HUES6 (cell line): ENCODE measurements around the gene CCNL2.

Source experiments
- H3K27ac ChIP-seq: 2 replicates; pipeline ENCODE4 v1.7.0; 2013; ENCODE audit warnings: low read depth, mild to moderate bottlenecking, low read length, inconsistent platforms
- H3K27me3 ChIP-seq: 2 replicates; pipeline ENCODE4 v1.6.1; 2013; ENCODE audit warnings: low read length; ENCODE audit not compliant: control insufficient read depth, insufficient read depth
- H3K36me3 ChIP-seq: 2 replicates; pipeline ENCODE4 v1.6.1; 2013; ENCODE audit warnings: low read length; ENCODE audit not compliant: control insufficient read depth, insufficient read depth
- H3K4me1 ChIP-seq: 2 replicates; pipeline ENCODE4 v1.6.1; 2013; ENCODE audit warnings: low read length; ENCODE audit not compliant: control insufficient read depth, insufficient read depth
- H3K4me3 ChIP-seq: 2 replicates; pipeline ENCODE4 v1.5.1; 2013; ENCODE audit warnings: low read depth, low read length
- H3K9ac ChIP-seq: one replicate; pipeline ENCODE4 v1.6.1; 2013; ENCODE audit warnings: mild to moderate bottlenecking, low read length
- H3K9me3 ChIP-seq: 2 replicates; pipeline ENCODE4 v1.6.1; 2013; ENCODE audit warnings: low read depth, low read length; ENCODE audit not compliant: control insufficient read depth, insufficient read depth

Gene CCNL2

DNA sequence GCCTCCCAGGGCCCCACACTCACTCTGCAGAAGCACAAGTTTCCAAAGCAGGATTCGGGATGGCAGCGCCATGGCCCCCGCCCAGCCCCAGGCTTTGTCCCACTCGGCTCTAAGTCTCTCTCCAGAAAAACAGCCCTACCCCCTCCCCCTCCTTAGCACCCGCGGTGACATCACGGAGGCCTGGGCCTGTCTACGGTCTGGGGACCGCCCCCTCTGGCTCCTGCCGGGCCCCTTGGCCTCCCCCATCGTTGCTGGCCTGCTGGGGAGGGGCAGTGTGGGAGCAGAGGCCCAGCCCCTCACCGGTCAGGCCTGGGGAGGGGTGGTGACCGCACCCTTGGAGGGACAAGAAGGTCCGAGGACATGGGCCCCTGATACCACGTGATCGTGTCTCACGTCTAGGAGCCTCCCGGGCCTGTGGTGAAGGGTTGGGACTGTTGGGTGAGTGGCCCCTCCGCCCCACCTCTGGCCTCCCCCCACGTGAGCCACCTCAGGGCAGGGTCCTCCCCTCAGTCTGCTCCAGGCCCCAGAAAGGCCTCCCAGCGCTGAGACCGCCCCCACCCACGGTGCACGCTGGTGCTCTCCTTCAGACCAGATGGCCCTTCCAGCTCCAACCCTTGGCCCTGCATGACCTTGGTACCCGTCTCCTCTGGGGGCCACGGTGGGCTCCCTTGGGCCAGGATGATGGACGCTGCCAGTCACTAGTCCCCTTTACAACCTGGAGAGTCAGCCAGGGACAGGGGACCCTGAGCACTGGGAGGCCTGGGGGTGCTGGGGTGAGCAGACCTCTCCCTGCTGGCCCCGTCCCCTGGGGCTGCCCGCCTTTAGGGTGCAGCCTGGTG is 40.5 kb downstream of the CCNL2 start, which contains the start of gene MXRA8:
MXRA8 (minus strand) TSS at position 123 of the 839 bp plus-strand sequence; CDS start at position 72, 51 bp downstream.
- Histone ChIP-seq H3K27ac (peak within 1 kb of the TSS; percentile 85; the same call in 1 of the 2 replicates), H3K4me1 (peaks cover 60% of the 10 kb centered on the region), H3K9me3 (no peaks in the 10 kb centered on the region), H3K9ac (peak within 1 kb of the TSS; percentile 59), H3K36me3 (no peaks in the 10 kb centered on the region), H3K4me3 (peak within 1 kb of the TSS; percentile 37), H3K27me3 (peaks cover 18% of the 10 kb centered on the region)

DNA sequence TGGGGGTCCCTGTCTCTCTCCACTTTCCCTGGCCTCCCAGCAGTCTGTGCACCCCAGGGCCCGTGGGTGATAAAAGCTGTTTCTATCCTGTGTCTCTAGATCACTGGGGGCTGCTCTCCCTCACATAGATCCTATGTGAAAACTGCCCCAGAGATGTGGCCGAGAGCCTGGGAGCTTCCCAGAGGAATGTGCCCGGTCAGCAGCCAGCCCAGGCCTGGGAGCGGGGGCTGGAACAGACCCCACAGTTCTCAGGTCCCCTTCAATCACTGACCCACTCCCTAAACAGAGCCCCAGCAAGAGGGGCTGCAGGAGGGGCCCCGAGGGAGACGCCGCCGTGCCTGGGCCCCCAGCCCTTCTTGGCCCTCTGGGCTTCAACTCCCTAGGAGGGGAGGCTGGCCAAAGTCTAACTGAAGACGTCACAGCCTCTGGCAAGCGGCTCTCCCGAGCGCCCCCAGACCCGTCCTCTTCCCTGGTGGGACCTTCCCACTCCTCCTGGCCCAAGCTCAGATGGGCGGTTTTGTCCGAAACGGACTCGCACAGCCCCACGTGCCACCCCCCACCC is 41.2 kb downstream of the CCNL2 start:
- H3K27ac ChIP-seq, result peak overlapping the region; percentile 85; the same call in 1 of the 2 replicates
- H3K4me3 ChIP-seq, result peak overlapping the region; percentile 37
- no peaks in the 10 kb centered on the region for H3K9me3 ChIP-seq
- H3K9ac ChIP-seq, result peak overlapping the region; percentile 59
- H3K27me3 ChIP-seq, result peaks cover 26% of the 10 kb centered on the region
- peaks cover 66% of the 10 kb centered on the region for H3K4me1 ChIP-seq
- no peaks in the 10 kb centered on the region for H3K36me3 ChIP-seq

DNA sequence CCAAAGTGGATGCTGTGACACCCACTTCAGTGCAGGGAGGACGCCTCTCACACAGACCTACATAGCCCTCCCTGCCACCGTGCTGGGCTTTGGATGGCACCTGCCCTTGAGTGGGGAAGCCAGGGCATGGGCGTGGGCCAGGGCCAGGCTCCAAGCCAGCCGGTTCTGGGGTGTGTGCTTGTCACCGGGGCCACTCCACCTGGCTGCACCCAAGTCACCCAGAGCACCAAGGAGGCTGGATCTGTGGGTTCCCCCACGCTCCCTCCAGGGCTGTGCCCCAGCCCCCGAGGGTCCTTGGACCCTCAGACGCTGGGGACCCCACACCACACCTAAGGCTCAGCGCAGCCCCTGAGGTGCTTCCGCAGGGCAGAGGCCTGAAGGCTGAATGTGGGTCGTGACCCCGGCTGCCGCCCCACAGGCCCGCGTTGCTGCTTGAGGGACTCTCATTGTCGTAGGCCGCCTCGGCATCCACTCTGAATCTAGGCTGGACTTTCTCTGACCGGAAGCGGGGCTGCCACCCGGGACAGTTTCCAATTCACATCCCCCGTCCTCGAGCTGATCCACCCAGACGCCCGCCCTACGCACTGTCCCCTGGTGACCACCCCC is 42.2 kb downstream of the CCNL2 start:
- H3K27me3 ChIP-seq, result peaks cover 31% of the 10 kb centered on the region
- H3K27ac ChIP-seq, result no peak overlapping the region
- no peaks in the 10 kb centered on the region for H3K9me3 ChIP-seq
- H3K4me3 ChIP-seq, result no peak overlapping the region
- peaks cover 70% of the 10 kb centered on the region for H3K4me1 ChIP-seq
- H3K9ac ChIP-seq, result no peak overlapping the region
- no peaks in the 10 kb centered on the region for H3K36me3 ChIP-seq

DNA sequence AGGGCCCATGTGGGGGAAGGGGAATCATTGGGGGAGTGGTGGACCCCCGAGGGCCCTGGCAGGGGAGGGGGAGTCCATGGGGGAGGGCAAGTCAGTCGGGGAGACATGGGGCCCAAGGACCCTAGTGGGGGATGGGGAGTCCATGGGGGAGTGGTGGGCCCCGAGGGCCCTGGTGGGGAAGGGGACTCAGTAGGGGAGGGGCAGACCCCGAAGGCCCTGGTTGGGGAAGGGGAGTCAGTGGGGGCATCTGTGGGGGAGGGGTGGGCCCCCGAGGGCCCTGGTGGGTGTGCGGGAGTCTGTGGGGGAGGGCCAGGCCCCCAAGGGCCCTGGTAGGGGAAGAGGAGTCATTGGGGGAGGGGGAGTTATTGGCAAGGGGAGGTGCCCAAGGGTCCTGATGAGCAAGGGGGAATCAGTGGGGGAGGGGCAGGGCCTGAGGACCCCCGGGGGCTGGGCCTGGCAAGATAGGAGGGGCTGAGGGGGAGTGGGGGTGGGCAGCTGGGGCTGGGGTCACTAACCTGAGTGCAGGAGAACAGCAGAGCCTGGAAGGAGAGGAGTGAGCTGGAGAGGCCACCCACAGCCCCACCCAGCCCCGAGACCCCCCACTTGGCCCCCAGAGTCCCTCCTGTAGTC is 42.9 kb downstream of the CCNL2 start:
- Histone ChIP-seq H3K27me3 (peaks cover 31% of the 10 kb centered on the region), H3K9ac (no peak overlapping the region), H3K9me3 (no peaks in the 10 kb centered on the region), H3K36me3 (no peaks in the 10 kb centered on the region), H3K4me3 (no peak overlapping the region), H3K4me1 (peaks cover 71% of the 10 kb centered on the region), H3K27ac (no peak overlapping the region)

DNA sequence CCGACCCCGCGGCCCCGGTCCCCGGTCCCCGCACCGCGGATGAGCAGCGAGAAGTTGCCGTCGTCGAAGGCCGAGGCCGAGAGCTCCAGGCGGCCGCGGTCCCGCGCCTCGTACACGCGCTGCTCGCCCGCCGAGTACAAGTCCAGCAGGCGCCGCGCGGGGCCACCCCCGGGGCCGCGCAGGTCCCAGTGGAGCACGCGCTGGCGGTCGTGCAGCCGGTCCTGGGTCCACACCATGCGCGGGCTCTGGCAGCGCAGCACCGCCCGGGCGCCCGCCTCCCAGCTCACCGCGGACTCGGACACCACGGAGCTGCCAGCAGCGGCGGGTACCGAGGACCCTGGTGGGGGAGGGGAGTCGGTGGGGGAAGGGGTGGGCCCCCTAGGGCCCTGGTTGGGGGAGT is 43.7 kb downstream of the CCNL2 start:
- Histone ChIP-seq H3K9ac (no peak overlapping the region), H3K4me1 (peaks cover 64% of the 10 kb centered on the region), H3K36me3 (no peaks in the 10 kb centered on the region), H3K27me3 (peaks cover 31% of the 10 kb centered on the region), H3K4me3 (peak overlapping the region; percentile 46; the same call in 1 of the 2 replicates), H3K27ac (no peak overlapping the region), H3K9me3 (no peaks in the 10 kb centered on the region)

DNA sequence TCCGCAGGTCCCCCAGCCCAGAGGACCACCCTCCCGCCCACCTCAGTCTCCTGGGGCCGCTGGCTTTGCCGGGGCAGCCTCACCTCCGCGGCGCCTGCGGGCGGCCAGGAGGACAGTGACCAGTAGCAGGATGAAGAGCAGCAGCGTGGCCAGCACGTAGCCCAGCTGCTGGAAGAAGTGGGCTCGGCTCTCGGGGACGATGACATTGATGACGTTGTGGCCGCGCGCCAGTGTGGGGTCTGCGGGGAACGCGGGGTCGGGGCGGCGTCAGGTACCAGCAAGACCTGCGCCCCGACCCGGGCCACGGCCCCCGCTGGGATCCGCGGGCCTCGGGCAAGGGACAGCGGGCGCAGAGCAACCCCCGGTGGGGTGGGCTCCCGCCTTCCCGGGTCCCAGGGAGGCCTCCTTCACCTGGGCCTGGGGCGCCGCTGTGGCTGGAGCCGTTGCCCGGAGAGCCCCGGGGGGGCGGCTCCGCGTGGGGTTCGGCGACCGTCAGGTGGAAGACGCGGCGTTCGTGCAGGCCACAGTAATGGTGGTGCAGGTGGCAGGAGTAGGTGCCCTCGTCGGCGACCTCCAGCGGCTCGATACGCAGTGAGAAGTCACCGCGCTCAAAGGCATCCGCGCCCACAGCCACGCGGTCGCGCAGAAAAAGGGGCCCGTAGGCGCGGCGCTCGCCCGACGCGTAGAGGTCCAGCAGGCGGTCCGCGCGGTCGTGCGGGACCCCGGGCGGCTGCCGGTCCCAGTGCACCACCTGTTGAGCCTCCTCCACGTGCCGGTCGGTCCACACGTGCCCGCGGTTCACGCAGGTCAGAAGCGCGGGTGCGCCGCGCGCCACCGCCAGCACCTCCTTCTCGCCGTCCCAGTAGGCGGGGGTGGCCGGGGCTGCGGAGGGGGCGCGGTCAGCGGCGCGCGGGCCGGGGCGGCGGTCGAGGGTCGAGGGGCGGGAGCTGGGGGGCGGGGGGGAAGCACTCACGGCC is 44.6 kb downstream of the CCNL2 start:
- peak overlapping the region; percentile 58 for H3K4me3 ChIP-seq
- no peaks in the 10 kb centered on the region for H3K9me3 ChIP-seq
- H3K27me3 ChIP-seq, result peaks cover 31% of the 10 kb centered on the region
- H3K36me3 ChIP-seq, result no peaks in the 10 kb centered on the region
- no peak overlapping the region for H3K9ac ChIP-seq
- H3K27ac ChIP-seq, result no peak overlapping the region
- peaks cover 56% of the 10 kb centered on the region for H3K4me1 ChIP-seq

DNA sequence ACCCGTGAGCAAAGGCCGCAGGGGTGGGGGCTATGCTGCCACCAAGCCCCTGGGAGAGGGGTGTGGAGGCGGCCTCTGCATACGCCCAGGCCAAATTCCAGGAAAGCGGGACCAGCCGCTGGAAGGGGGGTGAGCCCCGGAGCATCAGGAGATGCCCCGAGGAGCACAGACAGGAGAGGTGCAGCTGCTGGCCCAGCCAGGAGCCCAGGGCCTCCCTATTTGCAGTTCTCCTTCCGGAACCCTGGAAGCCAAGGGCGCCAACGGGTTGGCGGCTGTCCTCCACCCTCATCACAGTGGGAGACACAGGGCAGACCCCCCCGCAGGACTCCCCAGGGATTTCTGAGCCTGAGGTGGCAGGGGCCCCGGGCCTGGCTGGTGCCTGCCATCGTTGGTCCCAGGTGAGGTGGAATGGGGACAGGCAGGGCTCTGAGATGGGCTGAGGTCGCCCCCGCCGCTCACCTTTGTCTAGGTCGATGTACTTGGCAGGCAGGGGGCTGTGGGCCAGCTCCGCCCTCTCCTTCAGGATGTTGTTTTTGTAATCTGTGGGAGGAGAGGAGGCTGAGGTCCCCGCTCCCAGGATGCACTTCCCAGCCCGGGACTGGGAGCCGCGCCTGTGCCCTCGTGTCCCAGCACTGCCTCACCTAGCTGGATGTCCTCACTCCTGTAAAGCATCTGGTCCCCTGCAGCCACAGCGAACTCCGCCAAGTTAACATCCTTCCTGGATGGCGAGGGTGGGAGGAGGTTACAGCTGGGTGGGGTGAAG is 45.6 kb downstream of the CCNL2 start:
- H3K27me3 ChIP-seq, result peaks cover 31% of the 10 kb centered on the region
- no peaks in the 10 kb centered on the region for H3K9me3 ChIP-seq
- peak overlapping the region; percentile 58 for H3K4me3 ChIP-seq
- peak overlapping the region; percentile 46 for H3K9ac ChIP-seq
- peaks cover 47% of the 10 kb centered on the region for H3K4me1 ChIP-seq
- H3K36me3 ChIP-seq, result no peaks in the 10 kb centered on the region
- H3K27ac ChIP-seq, result no peak overlapping the region

DNA sequence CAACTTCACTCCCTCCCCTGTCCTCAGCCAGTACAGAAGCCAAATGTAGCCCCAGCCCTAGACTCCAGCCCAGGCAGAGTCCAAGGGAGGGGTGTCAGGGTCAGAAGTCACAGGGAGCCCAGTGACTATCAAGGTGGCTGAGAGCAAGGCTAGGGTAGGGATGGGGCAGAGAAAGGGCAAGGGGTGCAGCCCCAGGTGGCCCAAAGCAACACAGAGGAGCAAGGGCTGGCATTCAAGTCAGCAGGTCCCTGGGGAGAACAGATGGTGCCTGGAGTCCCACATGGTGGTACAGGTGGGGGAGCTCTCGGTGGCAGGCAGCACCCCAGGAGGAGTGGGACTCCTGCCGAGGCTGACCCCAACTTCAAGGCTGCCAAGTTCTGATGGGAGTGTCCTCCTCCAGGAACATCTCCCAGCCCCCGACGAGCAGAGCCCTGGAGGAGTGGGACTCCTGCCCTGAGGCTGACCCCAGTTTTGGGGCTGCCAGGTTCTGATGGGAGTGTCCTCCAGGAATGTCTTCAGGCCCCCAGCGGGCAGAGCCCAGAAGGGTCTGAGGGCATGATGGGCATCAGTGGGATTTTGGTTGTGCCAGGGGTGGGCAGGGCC is 46.2 kb downstream of the CCNL2 start:
- peaks cover 31% of the 10 kb centered on the region for H3K27me3 ChIP-seq
- H3K4me1 ChIP-seq, result peaks cover 44% of the 10 kb centered on the region
- H3K4me3 ChIP-seq, result 0 out of 2 replicates have a peak overlapping the region, but pooled peaks have one; percentile 14
- no peaks in the 10 kb centered on the region for H3K36me3 ChIP-seq
- H3K9me3 ChIP-seq, result no peaks in the 10 kb centered on the region
- H3K27ac ChIP-seq, result no peak overlapping the region
- no peak overlapping the region for H3K9ac ChIP-seq

DNA sequence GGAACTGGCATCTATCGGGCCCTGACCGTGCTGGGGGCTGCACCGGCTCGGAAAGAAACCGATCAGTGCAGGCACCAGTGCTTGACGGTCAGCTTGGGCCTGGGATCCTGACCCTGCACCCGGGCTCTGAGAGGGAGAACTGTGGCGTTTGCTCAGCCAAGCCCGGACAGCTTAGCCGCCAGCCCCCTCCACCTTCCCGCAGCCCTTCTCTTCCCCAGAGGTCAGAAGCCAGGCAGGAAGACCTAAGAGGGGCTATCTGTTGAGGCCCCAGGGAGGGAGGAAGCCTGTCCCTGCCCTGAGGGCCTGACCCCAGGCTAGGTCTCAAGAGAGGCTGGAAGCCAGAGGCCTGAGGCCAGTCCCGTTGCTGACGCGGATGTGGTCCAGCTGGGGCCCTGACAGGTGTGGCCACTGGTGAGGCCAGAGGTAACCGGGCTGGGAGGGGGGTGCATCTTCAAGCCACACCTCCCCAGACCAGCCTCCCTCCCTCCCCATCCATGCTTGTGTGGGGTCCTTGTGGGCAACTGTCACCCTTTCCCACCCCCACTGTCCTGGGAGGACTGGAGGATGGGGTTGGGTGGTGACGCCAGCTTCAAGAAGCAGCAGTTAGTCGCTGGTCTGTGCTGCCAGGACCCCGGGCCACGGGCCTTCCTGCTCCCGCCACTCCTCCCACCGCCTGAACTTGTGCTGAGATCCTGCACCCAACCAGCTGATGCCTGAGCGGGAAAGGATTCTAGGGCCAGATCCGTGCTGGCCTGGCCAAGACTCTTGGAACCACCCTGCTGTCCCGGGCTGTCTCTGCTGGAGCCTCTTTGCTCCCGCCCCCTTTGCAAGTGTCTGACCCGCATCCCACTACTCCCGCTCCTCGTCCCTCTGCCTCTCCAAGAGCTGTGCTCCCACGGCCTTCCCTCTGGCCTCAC is 47.4 kb downstream of the CCNL2 start:
- no peaks in the 10 kb centered on the region for H3K9me3 ChIP-seq
- H3K27ac ChIP-seq, result no peak overlapping the region
- peak overlapping the region; percentile 48 for H3K4me3 ChIP-seq
- H3K36me3 ChIP-seq, result no peaks in the 10 kb centered on the region
- peak overlapping the region; percentile 42 for H3K9ac ChIP-seq
- H3K4me1 ChIP-seq, result peaks cover 43% of the 10 kb centered on the region
- H3K27me3 ChIP-seq, result peaks cover 31% of the 10 kb centered on the region
